DOHH2 (cell line): ENCODE results near the gene MMUT.
A peak's percentile ranks its signal among the peaks of the same experiment; 100 is the strongest.

Experiments used
- H3F3A ChIP-seq: fragments of 200-600 bp; sonication (generic), shearing (Covaris generic); 2 replicates; pipeline ENCODE4 v1.6.0; 2016; ENCODE audit warnings: antibody characterized with exemption, mild to moderate bottlenecking; ENCODE audit not compliant: control insufficient read depth, insufficient read depth
- H3K27ac ChIP-seq: fragments of 200-600 bp; sonication (generic); 2 replicates; pipeline ENCODE4 v1.5.1; 2014; ENCODE audit warnings: low read depth, mild to moderate bottlenecking, low read length, moderate library complexity
- H3K27me3 ChIP-seq: fragments of 200-600 bp; sonication (generic); 2 replicates; pipeline ENCODE4 v1.6.1; 2014; ENCODE audit warnings: mild to moderate bottlenecking, low read length, mixed read lengths; ENCODE audit not compliant: control insufficient read depth
- H3K36me3 ChIP-seq: fragments of 200-600 bp; sonication (generic); 2 replicates; pipeline ENCODE4 v1.6.1; 2014; ENCODE audit warnings: mild to moderate bottlenecking, low read length, moderate library complexity, mixed read lengths; ENCODE audit not compliant: control insufficient read depth
- H3K4me1 ChIP-seq: fragments of 200-600 bp; sonication (generic); 2 replicates; pipeline ENCODE4 v1.6.1; 2014; ENCODE audit warnings: mild to moderate bottlenecking, low read length, mixed read lengths; ENCODE audit not compliant: control insufficient read depth
- H3K4me2 ChIP-seq: fragments of 200-600 bp; sonication (generic); 2 replicates; pipeline ENCODE4 v1.6.0; 2014; ENCODE audit warnings: mild to moderate bottlenecking, low read length, moderate library complexity
- H3K4me3 ChIP-seq: fragments of 200-600 bp; sonication (generic); 2 replicates; pipeline ENCODE4 v1.5.1; 2014; ENCODE audit warnings: mild to moderate bottlenecking, low read length, mixed read lengths
- H3K79me2 ChIP-seq: fragments of 200-600 bp; sonication (generic); 2 replicates; pipeline ENCODE4 v1.6.1; 2014; ENCODE audit warnings: mild to moderate bottlenecking, low read length, mixed read lengths; ENCODE audit not compliant: control insufficient read depth
- H3K9me2 ChIP-seq: fragments of 200-600 bp; sonication (generic); replicated peaks from 2 replicates; pipeline ENCODE4 v1.6.1; 2014; ENCODE audit warnings: mild to moderate bottlenecking, low read length, mixed read lengths; ENCODE audit not compliant: control insufficient read depth
- H3K9me3 ChIP-seq: fragments of 200-600 bp; sonication (generic); 2 replicates; pipeline ENCODE4 v1.6.1; 2014; ENCODE audit warnings: antibody characterized with exemption, low read length, mixed read lengths; ENCODE audit not compliant: control insufficient read depth, insufficient read depth
- H4K20me1 ChIP-seq: fragments of 200-600 bp; sonication (generic); 2 replicates; pipeline ENCODE4 v1.6.0; 2014; ENCODE audit warnings: low read depth, mild to moderate bottlenecking, antibody characterized with exemption, low read length, moderate library complexity; ENCODE audit not compliant: control insufficient read depth, insufficient read depth
- EZH2phosphoT487 ChIP-seq: fragments of 200-600 bp; sonication (generic); IDR thresholded peaks from 2 replicates; pipeline ENCODE4 v1.6.1; 2017; ENCODE audit warnings: borderline replicate concordance, mild to moderate bottlenecking, antibody characterized with exemption, low read length, moderate library complexity, mixed read lengths
- TF ChIP-seq, protein P1 (sequence below): fragments of 200-600 bp; sonication (generic); IDR thresholded peaks from one replicate; pipeline ENCODE4 v1.5.1; 2014; ENCODE audit warnings: antibody characterized with exemption, mild to moderate bottlenecking, low read depth, low read length; ENCODE audit not compliant: poor library complexity, severe bottlenecking

MMUT gene

GRCh38 chr6:49462927-49463611, at the start of gene MMUT, which contains the start of gene CENPQ:
TSS of gene MMUT (minus strand) at chr6:49463253. CDS start at chr6:49459466, 3,787 bp downstream.
TSS of gene CENPQ (plus strand) at chr6:49463370. CDS start at chr6:49470177, 6,807 bp downstream.
- Histone ChIP-seq H4K20me1 (no peaks in the 10 kb centered on the region), H3K27ac (peak within 1 kb of the TSS; percentile 49), H3K4me1 (peaks cover 38% of the 10 kb centered on the region)

DNA sequence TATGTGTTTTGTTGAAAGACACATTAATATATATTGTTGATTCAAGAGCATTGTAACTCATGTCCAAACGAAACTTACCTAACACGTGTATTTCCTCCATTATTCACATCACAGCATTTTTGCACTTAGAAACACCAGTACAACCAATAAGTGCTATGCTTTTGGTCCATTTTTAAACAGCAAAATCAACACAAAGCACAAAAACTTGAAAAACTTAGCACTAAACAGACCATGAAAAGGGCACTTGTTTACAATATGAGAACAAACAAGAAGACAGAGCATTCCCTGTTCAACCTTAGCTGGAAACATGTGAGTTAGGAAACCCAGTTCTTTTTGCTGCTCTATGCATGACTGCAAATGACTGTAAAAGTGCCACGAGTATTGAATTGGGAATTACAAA, 46.3 kb upstream of the MMUT start:
- no peak for TF ChIP-seq EZH2phosphoT487
- TF ChIP-seq, protein P1, sequence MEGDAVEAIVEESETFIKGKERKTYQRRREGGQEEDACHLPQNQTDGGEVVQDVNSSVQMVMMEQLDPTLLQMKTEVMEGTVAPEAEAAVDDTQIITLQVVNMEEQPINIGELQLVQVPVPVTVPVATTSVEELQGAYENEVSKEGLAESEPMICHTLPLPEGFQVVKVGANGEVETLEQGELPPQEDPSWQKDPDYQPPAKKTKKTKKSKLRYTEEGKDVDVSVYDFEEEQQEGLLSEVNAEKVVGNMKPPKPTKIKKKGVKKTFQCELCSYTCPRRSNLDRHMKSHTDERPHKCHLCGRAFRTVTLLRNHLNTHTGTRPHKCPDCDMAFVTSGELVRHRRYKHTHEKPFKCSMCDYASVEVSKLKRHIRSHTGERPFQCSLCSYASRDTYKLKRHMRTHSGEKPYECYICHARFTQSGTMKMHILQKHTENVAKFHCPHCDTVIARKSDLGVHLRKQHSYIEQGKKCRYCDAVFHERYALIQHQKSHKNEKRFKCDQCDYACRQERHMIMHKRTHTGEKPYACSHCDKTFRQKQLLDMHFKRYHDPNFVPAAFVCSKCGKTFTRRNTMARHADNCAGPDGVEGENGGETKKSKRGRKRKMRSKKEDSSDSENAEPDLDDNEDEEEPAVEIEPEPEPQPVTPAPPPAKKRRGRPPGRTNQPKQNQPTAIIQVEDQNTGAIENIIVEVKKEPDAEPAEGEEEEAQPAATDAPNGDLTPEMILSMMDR = no peak
- Histone ChIP-seq H3F3A (no peaks in the 10 kb centered on the region), H3K27ac (no peak overlapping the region), H3K4me2 (no peak overlapping the region), H3K4me3 (no peak overlapping the region), H3K79me2 (no peaks in the 10 kb centered on the region), H3K9me2 (no peaks in the 10 kb centered on the region), H3K36me3 (no peaks in the 10 kb centered on the region), H4K20me1 (no peaks in the 10 kb centered on the region), H3K4me1 (no peaks in the 10 kb centered on the region), H3K9me3 (no peaks in the 10 kb centered on the region), H3K27me3 (no peaks in the 10 kb centered on the region)

More at GRCh38 chr6:49462927-49463611, at the start of gene MMUT, which contains the start of gene CENPQ:
- Histone ChIP-seq H3K79me2 (peaks cover 82% of the 10 kb centered on the region), H3F3A (no peaks in the 10 kb centered on the region), H3K9me3 (no peaks in the 10 kb centered on the region), H3K9me2 (no peaks in the 10 kb centered on the region), H3K4me3 (peak within 1 kb of the TSS; percentile 99), H3K4me2 (peak within 1 kb of the TSS; percentile 87), H3K36me3 (peaks cover 43% of the 10 kb centered on the region), H3K27me3 (no peaks in the 10 kb centered on the region)
- TF ChIP-seq, protein P1 = no peak
- TF ChIP-seq EZH2phosphoT487 = no peak

GRCh38 chr6:49506569-49507111, 43.6 kb upstream of the MMUT start:
- H4K20me1 ChIP-seq = no peaks in the 10 kb centered on the region
- H3K4me3 ChIP-seq = no peak overlapping the region
- no peaks in the 10 kb centered on the region for H3F3A ChIP-seq
- H3K27ac ChIP-seq = no peak overlapping the region
- no peaks in the 10 kb centered on the region for H3K4me1 ChIP-seq
- H3K36me3 ChIP-seq = no peaks in the 10 kb centered on the region
- H3K27me3 ChIP-seq = no peaks in the 10 kb centered on the region
- no peaks in the 10 kb centered on the region for H3K9me3 ChIP-seq
- TF ChIP-seq, protein P1 = no peak
- no peak for TF ChIP-seq EZH2phosphoT487
- no peak overlapping the region for H3K4me2 ChIP-seq
- no peaks in the 10 kb centered on the region for H3K9me2 ChIP-seq
- H3K79me2 ChIP-seq = no peaks in the 10 kb centered on the region
